HL-60 (cell line): ENCODE results near the gene GFY.

Source experiments
- CTCF ChIP-seq: IDR thresholded peaks from one replicate; pipeline ENCODE4 v1.5.1; 2011; ENCODE audit warnings: low read length, control low read depth, inconsistent platforms; ENCODE audit not compliant: insufficient read depth
- GABPA ChIP-seq: IDR thresholded peaks from 2 replicates; pipeline ENCODE4 v1.6.1; 2012; ENCODE audit warnings: low read depth
- POLR2AphosphoS5 ChIP-seq: IDR thresholded peaks from 2 replicates; pipeline ENCODE4 v1.6.1; 2012; ENCODE audit warnings: low read depth
- TF ChIP-seq, protein P1 (sequence below): IDR thresholded peaks from 2 replicates; pipeline ENCODE4 v1.6.1; 2012; ENCODE audit warnings: low read depth; ENCODE audit not compliant: insufficient replicate concordance

GRCh38 chr19:49455773-49456172, 30.6 kb downstream of the GFY start:
- TF ChIP-seq, protein P1, sequence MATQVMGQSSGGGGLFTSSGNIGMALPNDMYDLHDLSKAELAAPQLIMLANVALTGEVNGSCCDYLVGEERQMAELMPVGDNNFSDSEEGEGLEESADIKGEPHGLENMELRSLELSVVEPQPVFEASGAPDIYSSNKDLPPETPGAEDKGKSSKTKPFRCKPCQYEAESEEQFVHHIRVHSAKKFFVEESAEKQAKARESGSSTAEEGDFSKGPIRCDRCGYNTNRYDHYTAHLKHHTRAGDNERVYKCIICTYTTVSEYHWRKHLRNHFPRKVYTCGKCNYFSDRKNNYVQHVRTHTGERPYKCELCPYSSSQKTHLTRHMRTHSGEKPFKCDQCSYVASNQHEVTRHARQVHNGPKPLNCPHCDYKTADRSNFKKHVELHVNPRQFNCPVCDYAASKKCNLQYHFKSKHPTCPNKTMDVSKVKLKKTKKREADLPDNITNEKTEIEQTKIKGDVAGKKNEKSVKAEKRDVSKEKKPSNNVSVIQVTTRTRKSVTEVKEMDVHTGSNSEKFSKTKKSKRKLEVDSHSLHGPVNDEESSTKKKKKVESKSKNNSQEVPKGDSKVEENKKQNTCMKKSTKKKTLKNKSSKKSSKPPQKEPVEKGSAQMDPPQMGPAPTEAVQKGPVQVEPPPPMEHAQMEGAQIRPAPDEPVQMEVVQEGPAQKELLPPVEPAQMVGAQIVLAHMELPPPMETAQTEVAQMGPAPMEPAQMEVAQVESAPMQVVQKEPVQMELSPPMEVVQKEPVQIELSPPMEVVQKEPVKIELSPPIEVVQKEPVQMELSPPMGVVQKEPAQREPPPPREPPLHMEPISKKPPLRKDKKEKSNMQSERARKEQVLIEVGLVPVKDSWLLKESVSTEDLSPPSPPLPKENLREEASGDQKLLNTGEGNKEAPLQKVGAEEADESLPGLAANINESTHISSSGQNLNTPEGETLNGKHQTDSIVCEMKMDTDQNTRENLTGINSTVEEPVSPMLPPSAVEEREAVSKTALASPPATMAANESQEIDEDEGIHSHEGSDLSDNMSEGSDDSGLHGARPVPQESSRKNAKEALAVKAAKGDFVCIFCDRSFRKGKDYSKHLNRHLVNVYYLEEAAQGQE = no peak
- TF ChIP-seq CTCF (no peak), POLR2AphosphoS5 (no peak), GABPA (no peak)
